ENCODE measurements around the gene CLIC4. TPM values are rescaled to one million over a fixed set of nuclear protein-coding genes. Genes with fewer than 3 reads are reported as not detected.

Gene CLIC4
- total RNA-seq, 4 donors from 2014 or later, result 53.0 to 151 (median 95.3) TPM

- DNase-seq, result peak in 1 of 2 donors; percentile 16
- no peak for TF ChIP-seq POLR2A (IDR thresholded peaks at IDR 0.05)
- peak in 1 of 6 experiments; percentile 20 for TF ChIP-seq CTCF (IDR thresholded peaks at IDR 0.05)
- 44 to 50% methylated on average over 24 to 28 of the region's 28 CpGs for WGBS, 2 donors
- Histone ChIP-seq H3K4me1 (peaks cover 11 to 21% of the 10 kb centered on the region in 2 donors), H3K4me3 (replicated peaks in 1 of 3) (no peak overlapping the region), H3K27ac (no peak overlapping the region), H3K36me3 (no peaks in the 10 kb centered on the region), H3K9me3 (no peaks in the 10 kb centered on the region), H3K27me3 (no peaks in the 10 kb centered on the region)
- intact Hi-C loops (cut with DNase I), result no loop called here
Observed at GRCh38 chr1:24861821-24862727, 116.8 kb downstream of the CLIC4 start.

GRCh38 chr1:24862775-24863483 lies 117.7 kb downstream of the CLIC4 start:
- Histone ChIP-seq H3K4me3 (replicated peaks in 1 of 3) (no peak overlapping the region), H3K4me1 (peaks cover 11 to 21% of the 10 kb centered on the region in 2 donors), H3K9me3 (no peaks in the 10 kb centered on the region), H3K27me3 (no peaks in the 10 kb centered on the region), H3K36me3 (no peaks in the 10 kb centered on the region), H3K27ac (no peak overlapping the region)
- intact Hi-C loops (cut with DNase I), result no loop called here
- no peak for TF ChIP-seq CTCF (IDR thresholded peaks at IDR 0.05)
- TF ChIP-seq POLR2A (IDR thresholded peaks at IDR 0.05), result no peak
- no peak for DNase-seq
- WGBS, 2 donors, result 81 to 88% methylated on average over 12 of the region's 12 CpGs

- DNase-seq, result no peak
- no peaks in the 10 kb centered on the region for H3K36me3 ChIP-seq
- WGBS, 2 donors, result 28 to 37% methylated on average over 8 of the region's 8 CpGs
- H3K27me3 ChIP-seq, result no peaks in the 10 kb centered on the region
- no peak overlapping the region for H3K4me3 ChIP-seq (replicated peaks in 1 of 3)
- intact Hi-C loops (cut with DNase I), result no loop called here
- no peak for TF ChIP-seq POLR2A (IDR thresholded peaks at IDR 0.05)
- no peak for TF ChIP-seq CTCF (IDR thresholded peaks at IDR 0.05)
- H3K9me3 ChIP-seq, result no peaks in the 10 kb centered on the region
- H3K4me1 ChIP-seq, result peaks cover 11 to 21% of the 10 kb centered on the region in 2 donors
- H3K27ac ChIP-seq, result no peak overlapping the region
Observed at GRCh38 chr1:24864370-24864777, 119.1 kb downstream of the CLIC4 start.

GRCh38 chr1:24865168-24865567 lies 119.9 kb downstream of the CLIC4 start:
- Histone ChIP-seq H3K4me1 (peaks cover 11 to 21% of the 10 kb centered on the region in 2 donors), H3K27me3 (no peaks in the 10 kb centered on the region), H3K9me3 (no peaks in the 10 kb centered on the region), H3K27ac (no peak overlapping the region), H3K4me3 (replicated peaks in 1 of 3) (no peak overlapping the region), H3K36me3 (no peaks in the 10 kb centered on the region)
- no peak for TF ChIP-seq POLR2A (IDR thresholded peaks at IDR 0.05)
- no peak for TF ChIP-seq CTCF (IDR thresholded peaks at IDR 0.05)
- 77 to 86% methylated on average over 7 of the region's 7 CpGs for WGBS, 2 donors
- intact Hi-C loops (cut with DNase I), result no loop called here
- no peak for DNase-seq

GRCh38 chr1:24865587-24865986 lies 120.3 kb downstream of the CLIC4 start:
- no peak overlapping the region for H3K27ac ChIP-seq
- H3K27me3 ChIP-seq, result no peaks in the 10 kb centered on the region
- intact Hi-C loops (cut with DNase I), result no loop called here
- H3K9me3 ChIP-seq, result no peaks in the 10 kb centered on the region
- H3K36me3 ChIP-seq, result no peaks in the 10 kb centered on the region
- TF ChIP-seq CTCF (IDR thresholded peaks at IDR 0.05), result no peak
- no peak for TF ChIP-seq POLR2A (IDR thresholded peaks at IDR 0.05)
- no peak overlapping the region for H3K4me3 ChIP-seq (replicated peaks in 1 of 3)
- 91 to 93% methylated on average over 3 of the region's 3 CpGs for WGBS, 2 donors
- peaks cover 11 to 21% of the 10 kb centered on the region in 2 donors for H3K4me1 ChIP-seq
- DNase-seq, result no peak
